ENCODE measurements around the gene DMGDH.
A peak's percentile ranks its signal among the peaks of the same experiment; 100 is the strongest.

DMGDH gene

GRCh38 chr5:79062436-79062835 is 7.0 kb downstream of the DMGDH start:
- peak; percentile 28 for DNase-seq

DNA sequence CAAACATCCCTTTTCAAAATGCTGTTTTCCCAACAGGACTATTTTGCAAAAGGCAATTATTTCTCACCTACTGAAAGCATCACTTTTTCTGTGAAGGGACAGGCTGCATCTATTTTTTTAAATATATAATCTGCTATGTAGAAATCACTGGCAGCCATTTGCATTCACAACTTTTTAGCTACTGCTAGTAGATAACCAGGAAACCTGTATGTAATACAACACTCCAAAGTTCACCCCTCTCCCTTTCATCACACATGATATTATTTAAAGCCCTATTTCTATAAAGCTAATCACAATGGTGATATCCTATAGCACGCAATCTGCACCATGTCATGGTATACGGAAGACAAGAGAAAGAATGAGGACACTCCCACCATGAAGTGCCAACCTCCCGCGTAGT is 9.8 kb downstream of the DMGDH start:
- DNase-seq: no peak

DNA sequence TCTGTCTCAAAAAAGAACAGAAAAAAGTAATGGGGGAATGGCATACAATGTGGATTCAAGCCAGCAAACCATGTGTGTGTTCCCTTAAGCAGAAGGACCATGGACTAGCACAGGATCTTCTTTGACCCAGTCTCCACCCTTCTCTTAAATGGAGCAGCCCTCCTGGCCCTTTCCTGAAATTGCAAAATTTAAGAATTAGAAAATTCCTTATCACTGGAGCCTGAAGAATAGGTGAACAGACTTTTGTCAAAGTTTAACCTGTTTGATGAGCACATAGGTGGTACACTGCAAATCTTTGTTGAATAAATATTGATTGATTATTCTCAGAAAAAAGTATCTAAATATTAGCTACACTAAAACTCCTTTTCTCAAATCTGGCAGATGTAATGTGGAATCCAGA is 12.6 kb downstream of the DMGDH start:
- DNase-seq: no peak

- no peak for DNase-seq
Measured at GRCh38 chr5:79055017-79055416, 14.5 kb downstream of the DMGDH start.

GRCh38 chr5:79053321-79053720 is 16.2 kb downstream of the DMGDH start:
- DNase-seq: no peak

DNA sequence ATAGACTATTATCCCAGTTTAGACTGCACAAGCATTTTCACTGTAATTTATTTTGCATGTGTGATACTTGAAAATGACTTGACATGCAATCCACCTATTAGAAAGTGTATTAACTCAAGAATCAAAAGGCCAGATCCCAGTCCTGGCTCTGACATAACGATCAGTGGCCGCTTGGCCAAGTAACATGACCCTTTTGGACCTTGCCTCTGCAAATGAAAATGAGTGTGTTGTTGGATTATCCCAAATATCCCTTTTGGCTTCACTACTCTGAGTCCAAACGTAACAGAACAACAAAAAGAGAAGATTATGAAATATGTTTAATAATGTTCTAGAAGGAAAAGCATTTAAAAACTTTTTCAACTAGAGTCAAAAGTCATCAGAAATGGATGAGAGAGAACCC is 19.0 kb downstream of the DMGDH start:
- DNase-seq: no peak

DNA sequence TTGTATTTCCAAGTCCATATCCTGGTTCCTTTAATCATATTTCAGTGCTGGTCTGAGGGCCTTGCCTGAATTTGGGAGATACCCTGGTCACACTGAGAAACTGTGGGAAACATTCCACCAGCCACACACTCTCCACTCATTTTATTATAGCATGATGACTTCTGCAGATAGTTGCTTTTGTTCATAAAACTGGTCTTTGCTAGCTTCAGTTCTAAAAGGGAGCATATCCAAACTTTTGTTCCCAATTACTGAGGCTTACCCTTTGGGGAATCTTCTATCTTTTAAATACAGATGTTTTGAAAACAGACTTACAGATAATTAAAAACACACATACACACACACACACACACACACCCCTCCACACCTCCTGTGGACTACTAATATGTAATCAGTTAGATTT is 21.0 kb downstream of the DMGDH start:
- DNase-seq: no peak

DNA sequence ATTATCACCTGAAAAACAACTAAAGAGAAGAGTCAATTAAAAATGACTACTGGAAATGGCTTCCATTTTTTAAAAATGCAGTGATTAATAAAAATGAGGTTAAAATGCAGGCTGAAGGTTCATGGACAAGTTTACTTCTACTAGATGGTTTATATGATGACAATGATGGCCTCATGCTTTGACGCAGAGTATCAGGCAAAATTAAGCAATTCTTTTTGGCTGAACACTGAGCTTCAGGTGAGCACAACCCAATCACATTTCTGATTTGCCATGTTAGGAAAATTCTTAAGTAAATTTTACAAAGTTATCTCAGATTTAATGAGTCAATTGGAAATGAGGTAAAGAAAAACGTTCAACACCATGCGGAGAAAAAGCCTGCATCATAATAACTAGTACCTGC is 22.3 kb downstream of the DMGDH start:
- no peak for DNase-seq

GRCh38 chr5:79042188-79042587 is 27.3 kb downstream of the DMGDH start:
- no peak for DNase-seq

DNA sequence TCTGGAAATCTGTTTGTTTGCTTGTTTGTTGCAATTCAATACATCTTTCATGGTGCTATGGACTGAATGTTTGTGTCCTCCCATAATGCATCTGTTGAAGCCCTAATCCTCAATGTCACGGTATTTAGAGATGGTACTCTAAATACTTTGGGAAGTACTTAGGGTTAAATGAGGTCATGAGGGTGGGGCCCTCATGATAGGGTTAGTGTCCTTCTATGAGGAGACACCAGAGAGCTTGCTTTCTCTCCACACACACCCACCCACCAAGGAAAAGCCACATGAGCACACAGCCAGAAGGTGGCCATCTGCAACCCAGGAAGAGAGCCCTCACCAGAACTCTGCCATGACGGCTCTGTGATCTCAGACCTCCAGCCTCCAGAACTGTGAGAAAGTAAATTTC is 32.7 kb downstream of the DMGDH start:
- DNase-seq: no peak

DNA sequence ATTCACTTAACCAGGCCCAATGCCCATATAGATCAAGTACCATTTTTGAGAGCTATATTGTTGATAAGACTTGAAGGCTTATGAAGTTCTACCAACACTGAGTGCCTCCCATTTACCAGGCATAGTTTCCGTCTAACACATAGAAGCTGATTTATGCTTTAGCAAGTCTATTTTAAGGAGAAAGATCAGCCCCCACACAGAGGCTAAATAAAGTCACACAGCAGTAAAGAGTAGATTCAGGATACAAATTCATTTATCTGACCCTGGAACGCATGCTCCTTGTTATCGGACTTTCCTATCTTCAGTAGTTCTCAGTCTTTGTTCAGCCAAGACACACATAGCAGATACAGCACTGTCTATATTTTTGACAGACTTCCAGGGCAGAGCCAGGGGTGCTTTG is 34.2 kb downstream of the DMGDH start:
- DNase-seq: no peak

- DNase-seq: no peak
Measured at GRCh38 chr5:79032782-79033181, 36.7 kb downstream of the DMGDH start.

GRCh38 chr5:79032031-79032695 is 37.3 kb downstream of the DMGDH start:
- DNase-seq: no peak

- DNase-seq: no peak
Measured at GRCh38 chr5:79031485-79031867, 38.0 kb downstream of the DMGDH start.

DNA sequence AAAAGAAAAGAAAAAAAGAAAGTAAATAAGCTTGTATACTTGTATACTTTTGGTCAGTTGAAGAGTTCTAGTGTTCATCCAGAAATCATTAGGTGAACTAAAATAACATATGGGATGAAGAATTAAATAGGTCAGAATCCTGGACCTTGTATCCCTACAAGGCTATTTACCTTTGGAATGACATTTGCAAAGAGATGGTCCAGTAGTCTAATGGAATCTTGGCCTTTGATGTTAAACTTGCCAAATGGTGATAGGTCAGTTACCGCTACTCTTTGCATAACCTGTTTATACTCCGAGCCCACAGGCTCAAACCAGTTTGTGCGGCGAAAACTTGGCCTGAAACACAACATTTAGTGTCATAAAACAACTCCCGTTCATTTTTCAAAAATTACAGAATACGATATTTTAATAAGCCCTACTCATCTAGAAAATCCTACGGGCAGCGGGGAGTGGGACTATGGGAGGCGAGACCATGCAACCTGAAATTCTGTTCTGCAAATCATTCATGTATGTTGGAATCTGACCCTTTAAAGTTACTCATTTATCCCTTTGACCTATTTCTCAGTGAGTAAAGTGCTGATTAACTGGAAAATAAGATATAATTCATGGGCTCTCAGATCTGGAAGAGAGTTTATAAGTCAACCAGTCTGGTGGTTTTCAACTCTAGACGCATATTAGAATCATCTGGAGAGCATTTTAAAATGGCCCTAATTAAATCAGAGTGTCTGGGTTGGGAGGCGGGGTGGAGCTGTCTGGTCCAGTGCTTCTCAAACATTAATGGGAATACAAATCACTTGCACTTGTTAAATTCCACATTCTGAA is 38.6 kb downstream of the DMGDH start:
- no peak for DNase-seq

DNA sequence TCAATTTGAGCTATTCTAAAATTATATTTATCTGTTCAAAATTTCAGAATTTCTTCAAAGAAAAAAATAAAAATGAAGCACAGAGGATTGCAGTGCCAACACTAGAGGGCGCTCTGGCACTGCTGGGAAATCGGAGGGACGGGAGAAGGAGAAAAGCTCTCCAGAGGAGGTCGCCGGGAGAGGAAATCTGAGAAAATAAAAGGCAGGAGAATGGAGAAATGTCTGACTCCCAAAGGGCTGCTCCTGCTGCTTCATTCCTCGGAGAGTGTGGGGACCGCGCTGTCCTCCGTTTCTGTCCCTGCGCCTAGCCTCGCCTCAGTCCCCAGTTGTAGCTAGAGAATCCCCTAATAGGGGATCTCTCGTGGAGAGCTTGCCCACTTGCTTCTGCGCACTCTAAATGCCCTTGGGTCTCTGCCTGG is 44.4 kb downstream of the DMGDH start:
- DNase-seq: peak; percentile 2

- DNase-seq: no peak
Measured at GRCh38 chr5:79023947-79024346, 45.5 kb downstream of the DMGDH start.

DNA sequence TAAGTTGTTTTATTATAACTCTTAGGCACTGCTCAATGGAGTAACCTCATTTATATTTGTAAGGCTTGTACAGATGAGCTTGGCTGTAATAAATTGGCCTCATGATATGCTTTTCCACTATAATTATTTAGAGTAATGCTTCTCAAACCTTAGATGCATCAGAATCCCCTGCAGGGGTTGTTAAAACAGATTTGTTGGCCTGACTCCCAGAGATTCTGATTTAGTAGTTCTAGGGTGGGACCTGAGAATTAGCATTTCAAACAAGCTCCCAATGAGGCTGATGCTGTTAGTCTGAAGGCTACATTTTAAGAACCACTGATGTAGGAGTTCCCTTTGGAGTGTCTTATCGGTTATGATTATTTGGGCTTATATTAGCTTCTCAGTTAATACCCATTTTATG is 46.1 kb downstream of the DMGDH start:
- no peak for DNase-seq

DNA sequence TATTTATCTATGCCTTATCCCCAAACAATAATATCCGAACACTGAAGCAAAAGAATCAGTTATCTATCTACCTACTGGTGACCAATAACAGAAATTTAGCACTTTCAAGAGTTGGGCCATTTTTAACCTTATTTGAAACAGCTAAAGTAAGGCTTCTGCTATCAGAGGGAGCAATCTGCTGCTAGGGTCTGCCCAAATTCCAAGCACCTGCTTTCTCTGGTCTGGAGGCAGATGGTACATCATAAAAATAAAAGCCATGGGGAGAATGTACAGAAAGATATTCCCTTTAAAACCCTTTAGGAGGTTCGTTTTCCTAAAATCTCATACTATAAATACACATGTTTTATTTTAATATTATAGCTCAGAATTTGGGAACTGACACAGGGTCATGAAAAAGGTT is 46.7 kb downstream of the DMGDH start:
- no peak for DNase-seq

DNA sequence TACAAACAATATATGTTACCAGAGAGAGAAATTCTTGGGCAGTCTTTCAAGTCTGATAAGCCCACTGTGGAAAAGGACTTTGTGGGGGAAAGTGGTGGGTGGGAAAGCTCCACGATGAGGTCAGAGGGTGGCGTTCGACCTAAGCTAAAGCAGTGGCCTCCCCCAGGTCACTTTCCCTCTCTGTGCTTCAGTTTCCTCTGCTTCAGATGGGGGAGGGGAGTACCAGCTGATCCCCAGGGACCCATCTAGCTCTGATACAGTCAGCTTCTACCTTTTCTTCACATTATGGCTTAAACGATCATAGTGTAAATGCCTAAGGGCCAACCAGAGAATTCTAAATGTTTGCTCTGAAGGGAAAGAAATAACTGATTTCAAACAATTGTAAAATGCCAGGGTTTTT is 47.7 kb downstream of the DMGDH start:
- no peak for DNase-seq

DNA sequence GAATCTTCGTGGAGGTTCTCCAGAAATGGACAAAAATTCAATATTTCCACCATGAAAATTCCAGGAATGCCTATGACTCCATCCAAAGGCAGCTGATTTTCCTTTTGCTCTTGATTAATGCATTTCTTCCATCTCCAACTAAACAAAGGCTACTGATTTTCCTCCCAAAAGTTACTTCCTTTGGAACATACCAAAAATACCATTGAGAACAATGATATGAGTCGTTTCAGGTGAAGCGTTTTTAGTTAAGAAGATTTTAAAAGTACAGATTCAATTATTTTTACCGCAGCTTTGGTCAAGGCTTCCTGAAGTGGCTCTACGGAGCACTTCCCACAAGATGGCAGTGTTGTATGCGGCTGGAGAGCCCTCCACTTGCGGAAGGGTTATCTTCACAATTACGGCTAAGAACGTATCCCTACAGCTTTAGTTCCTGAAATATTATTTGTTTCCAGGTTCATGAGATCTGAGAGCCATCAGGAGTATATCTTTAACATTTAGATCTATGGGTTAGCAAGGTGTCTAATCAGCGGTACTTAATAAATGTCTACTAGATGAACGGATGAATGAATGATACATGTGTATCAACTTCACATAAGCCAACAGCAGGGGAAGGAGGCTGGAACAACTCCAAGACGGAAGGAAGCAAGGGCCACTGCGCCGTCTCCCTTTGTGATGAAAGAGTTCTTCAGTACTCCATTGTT is 48.5 kb downstream of the DMGDH start:
- DNase-seq: peak; percentile 19

DNA sequence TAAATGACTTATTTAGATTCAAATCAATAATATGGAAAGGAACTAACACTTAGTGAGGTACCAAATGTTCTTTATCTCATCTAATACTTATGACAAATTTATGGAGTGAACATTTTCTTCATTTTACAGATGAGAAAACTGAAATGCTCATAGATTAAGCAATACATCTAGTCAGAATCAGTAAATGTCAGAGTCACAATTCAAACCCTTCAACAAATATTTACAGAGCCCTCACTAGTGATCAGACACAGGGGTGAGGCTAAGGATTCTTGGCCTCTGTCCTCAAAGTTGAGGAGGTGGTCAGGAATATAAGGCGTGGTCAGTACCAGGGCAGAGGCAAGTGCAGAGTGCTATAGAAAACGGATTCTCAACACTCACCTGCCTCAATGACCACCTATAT is 54.8 kb downstream of the DMGDH start:
- DNase-seq: no peak

- no peak for DNase-seq
Measured at GRCh38 chr5:79011869-79012268, 57.6 kb downstream of the DMGDH start.

DNA sequence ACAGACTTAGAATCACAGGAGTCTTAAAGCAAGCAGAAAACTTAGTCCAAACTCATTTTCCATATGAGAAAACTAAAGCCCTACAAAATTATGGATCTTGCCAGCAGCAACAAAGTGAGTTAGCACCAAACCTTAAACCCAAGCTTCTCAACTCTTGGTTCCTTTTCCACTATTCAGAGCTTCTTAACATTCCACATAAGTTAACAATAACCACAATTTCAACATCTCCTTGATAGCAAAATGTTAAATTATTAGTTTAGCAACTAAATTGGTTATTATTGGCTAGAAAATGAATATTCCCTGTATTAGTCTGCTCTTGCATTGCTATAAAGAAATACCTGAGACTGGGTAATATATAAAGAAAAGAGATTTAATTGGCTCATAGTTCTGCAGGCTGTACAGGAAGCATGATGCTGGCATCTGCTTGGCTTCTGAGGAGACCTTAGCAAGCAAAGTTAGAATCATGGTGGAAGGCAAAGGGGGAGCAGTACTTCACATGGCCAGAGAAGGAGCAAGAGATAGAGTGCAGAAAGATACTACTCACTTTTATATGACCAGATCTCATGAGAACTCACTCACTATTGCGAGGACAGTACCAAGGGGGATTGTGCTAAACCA is 58.1 kb downstream of the DMGDH start:
- DNase-seq: no peak
